KG1 (cell line): ENCODE measurements around the gene FIGN.

Source experiments
- DNase-seq: peaks from one replicate; lab custom pipeline; 2025; lab: John Stamatoyannopoulos, UW

The FIGN gene

DNA sequence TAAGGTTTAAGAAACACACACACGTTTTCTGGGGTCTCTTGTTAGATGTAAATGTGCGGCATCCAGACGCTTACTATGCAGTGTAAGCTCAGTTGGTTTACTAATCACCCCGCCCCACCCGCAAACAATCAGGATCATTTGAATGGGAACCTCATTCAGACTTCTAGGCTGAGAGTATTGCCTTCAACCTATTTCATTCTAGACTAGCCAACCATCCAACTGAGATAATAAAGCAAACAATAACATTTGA, 1.3 kb upstream of the FIGN start:
- DNase-seq: no peak

DNA sequence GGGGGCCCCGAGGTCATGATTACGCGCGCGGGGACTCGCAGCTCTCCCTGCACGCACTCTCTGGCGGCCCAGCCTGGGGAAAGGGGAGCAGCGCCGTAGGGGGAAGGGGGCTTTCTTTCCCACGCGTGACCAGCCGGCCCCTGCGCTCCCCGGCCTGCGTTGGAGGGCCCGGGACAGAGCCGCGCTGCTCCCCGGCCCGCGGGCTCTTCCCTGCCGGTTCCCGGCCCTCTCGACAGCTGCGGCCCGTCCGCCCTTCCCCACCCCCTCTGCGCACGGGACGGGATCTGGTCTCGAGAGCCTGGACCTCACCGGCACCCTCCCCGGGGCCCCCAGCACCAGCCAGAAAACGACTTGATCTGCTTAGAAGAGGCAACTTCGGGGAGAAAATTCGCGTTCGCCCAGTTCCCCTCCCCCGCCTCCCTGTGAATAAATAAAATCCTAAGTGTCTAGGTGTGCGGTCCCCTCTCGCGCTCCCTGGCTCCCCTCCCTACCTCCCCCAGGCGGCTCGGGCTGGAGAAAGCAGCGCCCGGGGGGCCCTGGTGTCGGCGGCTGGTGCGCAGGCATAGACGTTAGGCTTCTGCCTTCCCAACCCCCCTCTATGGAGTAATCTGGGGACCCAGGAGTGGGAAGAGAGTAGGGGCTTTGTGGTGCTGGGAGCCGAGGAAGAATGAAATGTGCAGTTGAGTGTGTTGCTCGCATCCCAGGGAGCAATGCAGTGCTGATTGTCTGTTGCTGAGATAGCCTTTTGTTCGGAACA, 803 bp upstream of the FIGN start:
- DNase-seq: no peak

DNA sequence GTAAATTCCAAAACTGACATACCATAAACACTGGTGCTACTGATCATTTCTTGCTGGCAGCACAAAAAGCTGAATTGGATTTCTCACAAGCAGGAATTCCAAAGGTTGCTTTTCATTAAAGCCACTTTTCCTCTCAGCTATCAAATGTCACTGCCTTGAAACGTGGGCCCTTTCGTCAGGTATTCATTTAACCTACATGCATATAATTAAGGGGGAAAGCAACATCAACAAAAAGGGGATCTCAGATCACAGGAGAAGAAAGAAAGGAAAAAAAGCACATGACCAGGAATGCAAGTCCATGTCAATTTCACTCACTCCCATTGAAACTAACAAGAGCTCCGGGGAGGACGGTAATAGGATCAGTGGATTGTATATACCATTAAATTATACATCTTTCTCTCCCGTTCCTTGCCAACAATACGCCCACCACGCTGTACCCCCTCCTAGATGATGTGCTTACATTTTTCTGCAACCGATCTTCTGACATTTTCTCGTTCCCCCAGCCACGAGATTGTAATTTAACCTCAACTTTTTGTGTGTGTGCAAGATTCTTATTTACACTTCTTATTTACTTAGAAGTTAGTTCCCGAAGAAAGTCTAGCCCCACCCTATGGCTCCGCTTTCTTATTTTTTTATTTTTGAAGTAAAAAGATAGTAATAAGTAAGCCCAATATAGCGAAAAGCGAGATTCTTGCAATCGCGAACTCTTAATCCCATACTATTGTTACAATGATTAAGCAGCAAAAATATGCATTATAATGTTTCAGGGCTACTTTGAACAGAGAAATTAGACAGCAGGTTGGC, 725 bp downstream of the FIGN start:
- DNase-seq: no peak

DNA sequence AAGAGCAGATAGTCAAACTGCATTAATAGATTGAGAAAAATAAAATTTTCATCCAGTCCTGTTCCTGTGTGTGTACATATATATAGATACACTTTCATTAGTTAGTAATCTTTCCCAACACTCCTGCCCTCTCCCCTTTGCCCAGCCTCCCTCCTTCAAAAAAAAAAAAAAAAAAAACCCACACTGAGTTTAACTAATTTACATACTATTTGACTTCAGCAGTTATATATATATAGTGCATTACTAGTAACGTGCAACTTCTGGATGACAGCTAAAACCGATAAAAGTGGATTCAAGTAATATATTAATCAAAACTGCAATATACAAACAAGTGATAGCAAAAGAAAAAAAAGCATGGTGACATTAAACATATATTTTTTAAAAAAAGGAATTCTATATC, 1.4 kb downstream of the FIGN start:
- no peak for DNase-seq

DNA sequence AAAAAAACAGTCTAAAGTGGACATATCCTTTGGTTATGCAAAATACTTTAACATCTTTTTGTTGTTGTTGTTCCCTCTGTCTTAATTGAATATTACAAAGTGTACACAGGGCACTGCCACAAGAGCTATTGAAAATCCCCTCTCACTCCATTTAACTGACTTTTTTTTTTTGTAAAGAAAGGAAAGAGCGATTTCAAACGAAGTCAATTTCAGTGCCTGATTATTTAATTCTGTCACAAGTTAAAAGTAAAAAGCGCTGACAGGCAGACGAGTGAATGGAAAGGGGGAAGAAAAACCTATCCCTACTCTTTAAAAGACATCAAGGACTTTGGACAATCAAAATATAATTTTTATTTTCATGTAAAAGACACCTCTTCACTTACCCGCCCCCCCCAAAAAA, 1.9 kb downstream of the FIGN start:
- DNase-seq: no peak

DNA sequence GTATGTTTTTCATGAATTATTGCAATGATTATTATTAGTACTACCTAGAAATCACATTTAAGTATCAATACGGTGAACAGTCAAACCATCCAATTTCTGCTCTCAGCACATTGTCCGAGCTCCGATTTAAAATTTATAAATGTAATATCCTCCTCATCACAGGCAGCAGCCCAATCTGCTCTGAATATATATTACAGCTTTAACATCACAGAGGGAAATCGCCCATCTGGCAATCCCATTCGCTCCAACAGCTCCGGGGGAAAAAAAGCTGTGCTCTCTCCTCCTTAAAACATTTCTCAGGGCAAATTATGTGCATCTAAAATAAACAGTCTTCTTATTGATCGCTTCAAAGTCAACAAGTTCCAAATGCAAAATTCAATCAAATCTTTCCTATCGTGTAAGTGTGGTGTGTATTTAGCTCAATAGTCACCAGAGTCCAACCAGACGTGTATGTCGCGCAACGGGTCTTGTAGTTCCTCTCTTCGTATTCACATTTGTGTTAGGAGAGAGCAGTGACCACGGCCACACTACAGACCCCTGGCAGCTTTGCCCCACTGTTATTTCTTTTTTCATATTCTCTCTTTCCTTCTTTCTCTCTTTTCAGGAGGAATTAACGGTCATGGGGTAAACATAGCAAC, 2.4 kb downstream of the FIGN start:
- DNase-seq: no peak

DNA sequence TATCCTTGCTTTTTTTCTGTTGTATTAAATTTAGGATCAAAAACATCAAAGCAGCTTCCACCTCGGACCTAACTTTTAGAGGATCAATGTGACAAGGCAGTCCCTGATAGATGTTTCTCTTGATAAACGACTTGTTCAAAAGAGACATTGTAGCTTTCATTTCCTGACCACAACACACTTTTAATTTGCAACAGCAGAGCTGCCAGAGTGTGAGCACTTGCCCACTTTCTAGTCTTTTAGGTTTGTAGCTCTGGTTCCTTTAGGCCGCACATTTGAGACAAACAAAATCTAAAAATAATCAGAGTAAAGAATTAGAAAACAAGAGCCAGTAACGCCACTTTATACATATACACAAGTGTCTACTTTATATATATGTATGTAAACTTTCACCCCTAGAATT, 3.1 kb downstream of the FIGN start:
- DNase-seq: no peak

DNA sequence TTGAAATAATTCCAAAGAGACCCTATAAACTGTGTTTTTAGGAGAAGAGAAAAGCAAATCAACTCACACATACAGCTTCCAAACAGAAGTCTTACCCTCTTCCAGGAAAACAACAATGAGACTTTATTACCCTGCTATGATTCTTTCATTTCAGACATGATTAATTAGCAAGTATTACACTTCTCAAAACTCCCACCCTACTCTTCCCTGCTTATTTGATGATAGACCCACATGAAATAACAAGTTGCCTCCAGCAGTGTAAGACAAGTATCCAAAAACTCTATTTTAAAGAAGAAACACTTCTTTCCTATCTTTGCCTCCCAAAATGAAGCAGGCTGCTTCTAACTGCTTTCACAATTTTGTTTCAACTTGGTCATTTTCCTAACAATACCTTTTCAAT, 4.1 kb downstream of the FIGN start:
- DNase-seq: no peak

DNA sequence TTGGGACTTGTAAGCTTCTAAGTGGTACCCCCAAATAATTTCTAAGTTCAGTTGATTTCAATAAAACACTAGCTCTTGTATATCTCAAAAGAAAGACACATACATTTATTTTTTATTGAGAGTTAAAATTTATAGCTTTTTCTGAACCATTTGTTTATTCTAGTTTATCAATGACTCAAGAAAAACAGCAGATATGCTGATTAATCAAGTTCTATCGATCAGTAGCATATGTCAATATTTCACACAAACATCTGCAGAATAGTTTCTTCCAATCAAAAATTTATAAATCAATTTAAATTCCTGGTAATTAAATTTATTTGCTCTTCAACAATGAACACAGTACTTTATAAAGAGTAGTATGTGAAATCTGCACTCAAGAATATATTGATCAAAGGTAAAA, 5.3 kb downstream of the FIGN start:
- DNase-seq: no peak

DNA sequence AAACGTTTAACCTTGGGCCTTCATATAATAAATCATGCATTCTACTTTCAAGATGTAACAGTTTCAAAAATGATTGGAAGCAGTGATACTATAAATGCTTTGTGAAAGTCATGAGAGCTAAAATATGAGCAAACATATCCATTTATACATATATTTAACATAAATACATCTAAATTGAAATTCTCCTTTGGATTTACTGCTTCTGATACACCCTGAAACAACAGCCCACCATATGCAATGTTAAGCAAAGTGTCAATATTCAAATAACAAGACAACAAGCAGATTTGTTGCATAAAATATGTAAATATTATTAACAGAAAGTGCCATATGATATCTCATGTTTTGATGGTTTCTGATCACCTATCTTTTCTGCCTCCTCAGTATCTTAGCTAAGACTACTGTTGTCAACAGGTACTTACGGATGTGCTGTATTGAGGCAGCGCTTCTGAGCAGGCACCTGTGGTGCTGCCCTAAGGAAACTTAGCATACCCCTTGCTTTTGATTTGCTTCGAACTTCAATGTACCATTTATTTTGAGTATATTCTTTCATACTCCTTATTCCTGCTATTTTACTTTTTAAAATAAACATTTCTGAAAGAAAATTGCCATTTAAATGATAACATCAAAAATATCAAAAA, 6.1 kb downstream of the FIGN start:
- no peak for DNase-seq

DNA sequence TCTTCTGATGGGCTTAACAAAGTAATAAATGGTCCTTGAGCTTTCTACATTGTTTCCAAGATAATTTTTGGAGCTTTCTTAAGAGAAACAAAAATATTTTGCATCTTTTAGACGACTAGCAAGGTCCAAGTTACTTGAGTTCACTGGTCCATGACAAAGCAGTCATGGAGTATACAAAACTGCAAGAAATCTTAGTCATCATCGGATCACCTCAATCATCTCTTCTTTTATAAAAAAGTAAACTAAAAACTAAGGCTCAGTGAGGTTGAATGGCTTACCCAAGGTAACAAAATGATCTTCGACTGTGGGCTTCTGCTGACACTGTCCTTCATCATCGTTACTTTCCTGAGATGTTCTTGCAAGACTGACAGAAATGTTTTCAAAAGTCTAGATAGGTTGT, 11.9 kb downstream of the FIGN start:
- no peak for DNase-seq

DNA sequence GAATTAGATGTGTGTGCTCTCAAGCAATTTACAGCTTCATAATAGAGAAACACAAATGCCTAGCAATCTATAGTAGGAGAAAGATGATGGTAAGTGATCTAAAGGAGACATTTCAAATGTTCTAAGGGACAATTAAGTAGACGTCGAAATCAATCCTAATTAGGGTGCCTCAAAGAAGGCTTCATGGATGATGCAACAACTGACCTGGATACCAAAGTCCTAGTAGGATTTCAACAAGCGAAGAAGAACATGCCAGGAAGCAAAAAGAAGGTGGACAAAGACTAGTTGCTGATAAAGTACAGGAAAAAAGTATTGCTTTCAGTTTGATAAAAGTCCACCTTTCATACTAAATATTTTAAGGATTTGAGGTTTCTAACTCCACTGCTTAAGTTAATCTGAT, 12.5 kb downstream of the FIGN start:
- no peak for DNase-seq

DNA sequence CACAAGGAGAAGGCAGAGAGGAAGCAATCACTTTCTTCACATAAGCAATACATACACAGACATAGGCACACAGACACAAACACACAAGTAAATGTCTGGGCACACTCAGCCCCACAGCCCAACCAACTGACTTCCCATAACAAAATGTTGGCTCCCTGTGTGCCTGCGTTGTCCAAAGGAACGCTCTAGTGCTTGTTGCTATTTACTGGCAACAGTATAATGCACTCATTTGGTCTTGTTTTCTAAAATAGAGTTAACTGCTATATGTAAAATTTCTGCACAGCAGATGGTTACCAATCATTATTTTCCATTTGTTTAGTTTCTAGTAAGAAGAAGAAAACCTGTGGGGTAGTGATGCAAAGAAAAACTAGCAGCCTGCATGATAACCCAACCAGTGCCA, 16.5 kb downstream of the FIGN start:
- DNase-seq: no peak

DNA sequence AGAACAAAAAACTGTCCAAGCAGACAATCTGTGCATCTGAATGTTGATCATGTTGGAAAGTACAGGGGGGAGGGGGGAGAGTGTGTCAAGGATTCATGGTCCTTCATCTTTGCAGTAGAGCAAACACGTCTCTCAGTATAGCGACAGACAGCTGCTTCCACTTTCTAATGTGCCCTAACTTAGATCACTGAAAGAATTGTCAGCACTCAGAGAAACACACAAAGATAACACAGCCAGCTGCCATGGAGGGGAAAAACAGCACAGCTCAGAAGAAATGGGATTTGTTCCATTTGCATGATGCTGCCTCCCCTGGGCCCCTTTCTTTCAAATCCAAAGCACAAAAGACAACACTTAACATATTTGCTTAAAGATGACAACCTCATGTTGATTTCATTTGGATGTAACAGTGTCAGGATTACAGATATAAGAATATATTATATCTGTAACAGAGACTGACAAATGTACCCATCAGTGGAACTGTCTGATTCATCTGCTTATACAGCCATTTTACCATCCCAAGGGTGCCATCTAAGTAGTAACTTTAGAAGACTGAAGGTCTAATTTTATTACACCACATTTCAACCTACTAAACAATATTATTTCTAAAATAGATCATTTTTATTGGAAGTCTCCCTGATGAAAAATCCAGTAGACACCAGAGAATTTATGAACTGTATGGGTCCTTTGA, 17.7 kb downstream of the FIGN start:
- DNase-seq: no peak

DNA sequence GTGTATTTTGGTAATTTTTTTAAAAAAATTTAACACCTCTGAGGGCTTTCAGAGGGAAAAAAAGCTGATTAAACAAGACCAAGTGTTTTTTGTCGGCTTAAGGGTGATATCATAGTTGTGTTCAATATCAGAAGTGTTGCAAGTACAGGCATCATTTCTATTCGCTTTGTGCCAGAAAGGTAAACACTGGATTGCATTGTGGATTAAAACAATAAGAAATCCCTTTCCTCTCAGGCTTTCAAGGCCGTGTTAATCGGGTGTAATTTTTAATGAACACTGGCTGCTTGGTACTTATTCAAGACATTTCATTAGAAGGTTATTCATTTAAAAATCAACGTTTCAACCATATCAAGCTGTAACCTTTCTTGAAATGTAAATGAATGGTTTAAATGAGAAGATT, 18.3 kb downstream of the FIGN start:
- no peak for DNase-seq

DNA sequence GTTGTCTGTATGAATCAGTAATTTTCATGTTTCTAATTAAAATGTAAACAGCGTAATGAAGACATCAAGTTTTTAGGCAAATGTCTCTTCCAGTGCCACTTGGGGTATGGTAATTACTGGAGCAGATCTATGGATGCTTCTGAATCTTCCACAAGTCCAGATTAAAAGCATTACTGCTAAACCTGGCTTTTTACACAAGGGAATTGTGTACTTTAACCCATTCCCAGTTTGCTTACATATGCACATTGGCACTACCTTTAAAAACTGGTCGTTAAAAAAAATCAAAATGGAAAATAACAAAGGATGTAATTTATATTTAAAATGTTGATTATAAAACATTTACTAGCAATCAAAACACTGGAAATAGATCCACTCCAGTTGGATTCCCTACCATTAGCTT, 19.7 kb downstream of the FIGN start:
- DNase-seq: no peak

DNA sequence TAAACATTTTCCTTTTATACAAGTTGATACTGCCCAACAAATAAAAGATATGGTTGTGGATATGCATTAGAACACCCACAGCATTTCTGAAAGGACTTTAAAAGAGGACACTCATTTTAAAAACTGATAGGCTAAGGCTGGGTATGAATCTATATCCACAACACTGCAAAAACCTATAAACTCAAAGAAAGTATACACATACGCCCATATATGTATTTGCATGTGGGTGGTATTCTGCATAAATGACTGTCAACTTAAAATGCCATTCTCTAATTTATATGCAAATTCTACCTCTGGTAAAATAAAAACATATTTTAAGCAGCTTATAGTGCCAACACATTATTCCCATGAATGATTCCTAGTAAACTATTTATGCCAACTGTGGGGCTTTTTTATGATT, 20.1 kb downstream of the FIGN start:
- no peak for DNase-seq

DNA sequence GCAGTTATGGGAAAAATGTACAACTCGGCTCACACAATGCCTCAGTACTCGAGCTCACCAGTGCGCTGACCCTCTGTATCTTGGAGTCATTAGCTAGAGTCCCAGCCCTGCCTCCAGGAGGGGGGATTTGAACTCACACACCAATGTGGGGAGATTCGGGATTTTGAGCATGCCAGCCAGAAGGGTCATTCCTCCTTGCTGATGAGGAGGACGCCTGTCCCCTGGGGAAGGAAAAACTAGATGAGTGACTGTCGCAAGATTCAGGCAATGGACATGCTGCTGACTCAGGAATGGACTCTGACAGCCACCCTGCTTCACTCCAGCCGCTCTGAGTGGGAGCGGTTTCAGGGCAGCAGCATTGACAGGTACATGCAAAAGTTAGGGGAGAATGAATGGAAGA, 20.6 kb downstream of the FIGN start:
- no peak for DNase-seq

DNA sequence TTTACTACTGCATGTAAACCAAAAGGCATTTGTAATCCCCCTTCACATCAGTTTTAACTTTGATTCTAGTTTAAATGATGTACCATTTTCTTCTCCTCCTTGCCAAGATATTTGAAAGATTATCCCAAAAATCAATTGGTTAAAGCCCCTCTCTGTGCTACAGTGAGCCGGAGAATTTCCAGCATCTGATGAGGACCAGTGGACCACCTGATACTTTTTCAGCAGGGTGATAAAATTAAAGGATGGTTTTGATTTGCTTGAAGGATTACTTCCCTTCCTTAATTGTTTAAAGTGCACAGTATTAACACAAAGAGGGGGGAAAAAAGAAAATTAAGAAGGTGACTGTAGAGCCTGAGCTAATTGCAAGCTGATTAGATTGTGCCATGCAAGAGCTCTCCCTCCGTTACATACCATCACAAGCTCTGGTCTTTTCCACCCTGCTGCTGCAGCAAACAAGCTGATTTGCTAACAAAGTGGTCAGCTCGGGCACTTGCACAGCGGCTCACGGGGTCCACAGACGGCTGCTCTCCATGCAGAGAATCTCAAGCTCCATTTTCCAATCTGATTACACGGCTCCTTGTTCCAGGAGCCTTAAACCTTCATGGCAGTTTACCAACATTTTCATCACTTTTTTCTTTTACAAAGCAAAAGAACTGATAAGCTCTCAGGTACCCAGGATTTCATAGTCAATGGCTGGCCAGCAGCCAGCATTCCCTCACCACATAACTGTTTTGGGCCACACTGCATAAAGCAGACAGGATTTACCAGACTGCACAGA, 22.1 kb downstream of the FIGN start:
- no peak for DNase-seq

DNA sequence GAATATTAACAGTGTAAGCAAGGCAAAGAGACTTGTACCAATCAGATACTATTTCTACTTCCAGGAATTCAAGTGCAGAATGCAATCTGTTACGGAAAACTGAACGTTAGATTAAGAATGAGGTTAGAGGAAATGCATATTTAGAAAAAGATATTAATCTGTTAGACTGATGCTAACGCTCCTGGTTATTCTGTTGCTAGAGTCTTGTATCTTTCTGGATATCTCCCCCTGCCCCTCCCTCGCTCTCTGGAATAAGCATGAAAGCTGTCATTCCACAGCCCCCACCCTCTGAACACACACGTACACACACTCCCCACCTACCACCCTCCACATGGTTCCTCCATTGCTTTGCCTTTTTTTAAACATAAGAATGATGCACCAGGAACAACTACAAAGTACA, 24.1 kb downstream of the FIGN start:
- no peak for DNase-seq

DNA sequence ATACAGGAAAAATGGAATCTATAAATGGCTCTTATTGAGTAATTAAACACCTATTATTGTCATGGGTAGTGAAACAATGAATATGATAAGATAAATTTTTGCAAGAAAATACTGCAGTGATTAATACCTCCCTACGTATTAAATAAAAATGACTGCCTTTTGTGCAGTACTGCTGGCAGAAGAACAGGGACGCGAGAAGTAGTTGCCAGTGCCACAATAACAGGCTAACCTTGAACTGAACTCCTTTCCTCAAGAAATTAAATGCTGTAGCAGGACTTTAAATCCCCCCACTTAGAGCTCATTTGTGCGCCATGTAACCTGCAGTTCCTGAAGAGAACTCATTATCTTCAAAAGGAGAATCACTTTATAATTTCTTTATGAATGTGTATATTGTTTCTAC, 24.6 kb downstream of the FIGN start:
- no peak for DNase-seq

DNA sequence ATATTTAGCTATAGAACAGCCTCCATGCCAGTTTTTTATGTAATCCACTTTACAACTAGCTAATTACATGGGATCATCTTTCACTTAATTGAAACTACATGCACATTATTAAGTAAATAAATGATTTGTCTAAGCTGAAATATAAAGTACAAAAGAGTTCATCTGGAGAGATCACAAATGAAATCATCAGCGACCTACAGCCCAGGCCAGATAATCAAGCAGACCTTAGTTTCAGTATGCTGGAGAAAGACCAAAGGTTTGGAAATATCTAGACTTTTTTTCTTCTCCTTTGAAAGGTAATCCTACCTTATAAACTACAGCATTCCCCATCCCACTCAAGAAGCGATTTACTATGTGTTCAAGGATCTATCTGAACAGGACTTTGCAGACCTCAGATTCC, 26.5 kb downstream of the FIGN start:
- no peak for DNase-seq
